Measurements from ENCODE around the gene UBE2R2.
"Not testable (repeated sequence)": the region's sequence is repeated elsewhere in the genome, so short reads cannot be mapped to it uniquely, and the experiment has no call there.

The UBE2R2 gene

DNA sequence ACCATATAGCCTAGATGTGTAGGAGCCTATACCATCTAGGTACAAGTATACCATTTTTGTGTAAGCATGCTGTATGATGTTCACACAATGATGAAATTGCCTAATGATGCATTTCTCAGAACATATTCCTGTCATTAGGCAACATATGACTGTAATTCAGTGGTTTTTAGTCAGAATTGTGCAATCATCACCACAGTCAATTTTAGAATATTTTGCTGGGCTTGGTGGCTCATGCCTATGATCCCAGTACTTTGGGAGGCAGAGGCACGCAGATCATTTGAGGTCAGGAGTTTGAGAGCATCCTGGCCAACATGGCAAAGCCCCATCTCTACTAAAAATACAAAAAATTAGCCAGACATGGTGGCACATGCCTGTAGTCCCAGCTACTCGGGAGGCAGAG is 19.3 kb downstream of the UBE2R2 start:
- DNase-seq (ENCODE audit: insufficient read length, low spot score); FAIRE-seq: not testable (repeated sequence)

DNA sequence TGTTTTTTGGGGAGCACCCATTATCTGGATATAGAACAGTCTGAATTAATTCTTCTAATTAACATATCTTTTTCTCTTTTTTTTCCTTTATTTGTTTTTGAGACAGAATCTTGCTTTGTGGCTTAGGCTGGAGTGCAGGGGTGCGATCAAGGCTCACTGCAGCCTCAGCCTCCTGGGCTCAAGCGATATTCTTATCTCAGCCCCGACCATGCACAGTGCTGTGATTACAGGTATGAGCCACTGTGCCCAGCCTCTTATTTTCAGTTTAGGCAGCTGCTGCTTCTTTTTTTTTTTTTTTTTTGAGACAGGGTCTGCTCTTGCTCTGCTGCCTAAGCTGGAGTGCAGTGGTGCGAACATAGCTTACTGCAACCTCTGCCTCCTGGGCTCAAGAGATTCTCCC is 20.2 kb downstream of the UBE2R2 start:
- no peak for FAIRE-seq
- no peak for DNase-seq (ENCODE audit: insufficient read length, low spot score)

DNA sequence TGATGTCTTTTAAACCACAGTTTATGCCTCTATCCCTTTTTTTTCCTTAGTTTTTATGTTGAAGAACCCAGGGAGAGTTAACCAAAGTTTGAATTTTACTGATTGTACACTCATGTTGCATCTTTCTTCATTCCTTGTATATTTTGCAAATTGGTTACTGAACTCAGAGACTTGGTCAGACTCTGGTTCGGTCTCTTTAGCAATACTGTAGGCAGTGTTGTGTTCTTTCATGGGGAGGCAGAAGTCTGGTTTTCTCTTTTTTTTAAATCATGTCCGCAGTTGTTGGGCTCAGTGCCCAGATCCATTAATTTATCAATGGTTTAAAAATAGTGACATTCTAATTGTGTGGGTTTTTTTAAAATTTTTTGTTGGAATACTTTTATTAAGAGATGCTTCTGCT is 23.4 kb downstream of the UBE2R2 start:
- no peak for DNase-seq (ENCODE audit: insufficient read length, low spot score)
- FAIRE-seq, result no peak

DNA sequence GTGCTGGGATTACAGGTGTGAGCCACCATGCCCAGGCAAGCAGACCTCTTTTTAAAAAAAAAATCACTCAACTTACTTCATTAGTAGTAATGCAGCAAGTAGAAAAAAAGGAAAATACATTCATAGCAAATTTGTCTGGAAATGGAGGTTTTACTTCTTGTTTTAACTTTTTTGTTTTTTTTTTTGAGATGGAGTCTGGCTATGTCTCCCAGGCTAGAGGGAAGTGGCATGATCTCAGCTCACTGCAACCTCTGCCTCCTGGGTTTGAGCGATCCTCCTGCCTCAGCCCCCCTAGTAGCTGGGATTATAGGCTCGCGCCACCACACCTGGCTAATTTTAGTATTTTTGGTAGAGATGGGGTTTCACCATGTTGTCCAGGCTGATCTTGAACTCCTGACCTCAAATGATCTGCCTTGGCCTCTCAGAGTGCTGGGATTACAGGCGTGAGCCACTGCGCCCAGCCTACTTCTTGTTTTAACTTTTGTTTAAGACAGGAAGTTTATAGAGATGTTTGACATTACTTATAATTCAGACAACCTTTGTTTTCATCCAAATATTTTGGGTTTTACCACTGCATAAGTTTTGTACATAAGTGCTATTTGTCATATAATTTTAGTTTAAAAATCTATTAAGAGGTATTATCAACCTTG is 26.5 kb downstream of the UBE2R2 start:
- DNase-seq (ENCODE audit: insufficient read length, low spot score), result no peak

DNA sequence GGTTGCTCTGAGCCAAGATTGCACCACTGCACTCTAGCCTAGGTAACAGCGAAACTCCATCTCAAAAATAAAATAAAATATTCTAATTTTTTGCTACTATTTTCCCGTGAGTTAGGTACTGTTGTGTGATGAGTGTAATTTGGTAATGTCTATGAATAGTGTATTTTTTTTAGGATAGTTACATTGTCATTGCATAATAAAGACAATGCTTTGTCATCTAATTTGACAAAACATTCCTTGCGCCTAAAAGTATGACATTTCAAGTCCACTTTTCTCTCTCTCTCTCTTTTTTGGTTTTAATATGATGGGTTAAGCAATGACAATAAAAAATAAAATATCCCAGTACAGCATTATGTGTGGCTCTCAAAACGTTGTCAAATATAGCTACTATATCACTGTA is 29.3 kb downstream of the UBE2R2 start:
- FAIRE-seq (no peak), DNase-seq (ENCODE audit: insufficient read length, low spot score) (no peak)

More for the DNA sequence above, 26.5 kb downstream of the UBE2R2 start:
- FAIRE-seq, result no peak

DNA sequence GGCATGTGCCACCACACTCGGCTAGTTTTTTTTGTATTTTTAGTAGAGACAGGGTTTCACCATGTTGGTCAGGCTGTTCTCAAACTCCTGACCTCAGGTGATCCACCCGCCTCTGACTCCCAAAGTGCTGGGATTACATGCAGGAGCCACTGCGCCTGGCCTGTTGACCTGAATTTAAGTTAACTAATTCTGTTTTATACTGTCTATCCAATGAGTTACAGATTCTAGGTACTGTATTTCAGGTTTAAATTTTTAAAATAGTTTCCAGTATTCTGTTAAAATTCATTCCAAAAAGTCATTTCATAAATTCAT is 30.9 kb downstream of the UBE2R2 start:
- not testable (repeated sequence) for FAIRE-seq; DNase-seq (ENCODE audit: insufficient read length, low spot score)

DNA sequence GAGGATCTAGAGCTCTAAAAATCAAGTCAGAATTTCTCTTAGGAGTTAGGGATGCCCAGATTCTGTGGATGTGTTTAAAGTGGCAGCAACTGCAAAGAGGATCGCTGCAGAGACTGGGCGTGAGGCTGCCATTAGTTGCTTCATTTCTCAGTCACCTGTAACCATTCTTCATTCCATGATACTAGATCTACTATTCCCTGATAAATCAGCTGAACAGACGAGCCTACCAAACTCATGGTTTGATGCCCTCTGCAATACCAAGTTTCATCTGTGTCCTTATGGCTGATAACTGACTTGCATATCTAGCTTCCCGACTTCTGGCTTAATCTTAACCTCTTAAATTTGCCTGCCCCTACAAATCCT is 33.3 kb downstream of the UBE2R2 start:
- no peak for FAIRE-seq
- no peak for DNase-seq (ENCODE audit: insufficient read length, low spot score)

DNA sequence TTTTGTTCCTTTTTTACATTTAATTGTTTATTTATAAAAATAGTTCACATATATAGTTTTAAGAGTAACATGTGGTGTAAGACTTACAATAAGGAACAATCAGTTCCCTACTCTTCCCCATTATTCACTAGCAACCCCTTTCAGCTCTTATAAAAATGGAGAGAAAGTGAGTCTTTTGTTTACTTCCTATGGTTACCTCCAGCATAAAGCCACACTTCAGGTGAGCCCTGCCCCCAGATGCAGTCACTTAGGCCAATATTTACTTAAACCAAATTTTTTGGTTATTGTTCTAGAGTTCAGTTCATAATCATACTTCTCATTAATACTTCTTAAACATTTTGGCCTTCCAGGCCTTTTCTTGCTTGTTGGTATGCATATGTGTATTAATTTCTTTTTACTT is 33.7 kb downstream of the UBE2R2 start:
- FAIRE-seq, result no peak
- no peak for DNase-seq (ENCODE audit: insufficient read length, low spot score)

DNA sequence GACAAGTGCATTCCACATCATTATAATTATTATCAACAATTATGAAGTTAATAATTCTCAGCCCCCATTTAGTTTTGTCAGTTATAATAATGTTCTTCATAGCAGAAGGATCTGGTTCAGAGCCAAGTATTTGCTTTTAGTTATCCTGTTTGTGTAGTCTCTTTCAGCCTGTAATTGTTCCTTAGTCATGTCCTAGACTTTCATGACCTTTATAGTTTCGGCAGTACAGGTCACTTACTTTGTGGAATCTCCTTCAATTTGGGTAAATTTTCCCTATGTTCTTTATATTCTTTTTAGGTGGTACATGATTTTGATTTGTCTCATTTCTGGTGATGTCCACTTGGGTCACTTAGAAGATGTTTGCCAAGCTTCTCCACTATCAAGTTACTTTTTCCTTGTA is 34.3 kb downstream of the UBE2R2 start:
- DNase-seq (ENCODE audit: insufficient read length, low spot score), result no peak

DNA sequence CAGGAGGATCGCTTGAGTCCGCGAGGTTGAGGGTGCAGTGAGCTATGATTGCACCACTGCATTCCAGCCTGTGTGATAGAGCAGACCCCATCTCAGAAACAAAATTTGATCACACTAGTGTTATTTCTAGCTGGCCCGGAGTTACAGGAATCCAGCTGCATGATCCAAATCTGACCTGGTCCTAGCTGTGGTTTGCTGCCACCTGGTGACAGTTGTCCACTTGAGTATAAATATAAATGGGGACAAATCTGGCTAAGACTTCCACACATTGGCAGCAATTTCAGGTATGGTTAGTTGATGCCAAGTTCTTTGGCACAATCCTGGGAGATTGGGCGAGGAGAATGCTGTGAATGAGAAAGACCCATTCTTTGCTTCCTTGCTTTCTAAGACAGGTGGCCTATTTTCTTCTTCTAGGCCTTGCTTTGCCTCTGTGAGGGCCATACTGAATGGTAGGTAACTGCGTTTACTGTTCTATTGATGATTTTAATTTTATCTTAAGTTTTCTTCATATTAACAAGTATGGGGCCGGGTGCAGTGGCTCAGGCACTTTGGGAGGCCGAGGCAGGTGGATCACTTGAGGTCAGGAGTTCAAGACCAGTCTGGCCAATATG is 35.4 kb downstream of the UBE2R2 start:
- FAIRE-seq, result no peak
- DNase-seq (ENCODE audit: insufficient read length, low spot score), result peak; percentile 27

More for the DNA sequence above, 34.3 kb downstream of the UBE2R2 start:
- no peak for FAIRE-seq

DNA sequence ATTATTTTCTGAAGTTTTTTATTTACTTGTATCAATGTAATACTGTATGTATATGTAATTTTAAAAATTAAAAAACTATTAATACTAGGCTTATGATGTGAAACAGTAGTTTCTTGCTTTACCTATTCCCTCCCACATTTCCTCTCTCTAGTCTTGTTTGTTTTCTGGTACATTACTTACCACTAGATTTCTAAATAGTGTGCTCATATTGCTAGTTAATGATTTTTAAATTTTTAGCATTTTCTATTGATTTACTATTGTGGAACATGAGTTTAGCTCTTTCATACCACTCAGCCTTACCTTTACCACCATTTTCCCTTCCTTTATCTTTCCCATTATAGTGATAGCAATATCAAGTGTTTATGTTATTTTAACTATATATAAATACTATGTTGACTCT is 39.3 kb downstream of the UBE2R2 start:
- no peak for DNase-seq (ENCODE audit: insufficient read length, low spot score)
- no peak for FAIRE-seq

DNA sequence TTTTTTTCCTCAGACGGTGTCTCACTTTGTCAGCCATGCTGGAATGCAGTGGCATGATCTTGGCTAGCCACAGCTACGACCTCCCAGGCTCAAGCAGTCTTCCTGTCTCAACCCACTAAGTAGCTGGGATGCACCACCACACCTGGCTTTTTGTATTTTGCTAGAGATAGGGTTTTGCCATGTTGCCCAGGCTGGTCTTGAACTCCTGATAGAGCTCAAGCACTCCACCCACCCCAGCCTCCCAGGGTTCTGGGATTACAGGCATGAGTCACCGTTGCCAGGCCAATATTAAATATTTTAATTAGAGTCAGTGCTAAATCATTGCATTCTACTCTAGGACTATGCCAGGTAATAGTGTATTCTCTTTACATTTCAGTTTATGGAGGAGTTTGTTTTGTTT is 41.5 kb downstream of the UBE2R2 start:
- DNase-seq (ENCODE audit: insufficient read length, low spot score), result no peak
- no peak for FAIRE-seq

DNA sequence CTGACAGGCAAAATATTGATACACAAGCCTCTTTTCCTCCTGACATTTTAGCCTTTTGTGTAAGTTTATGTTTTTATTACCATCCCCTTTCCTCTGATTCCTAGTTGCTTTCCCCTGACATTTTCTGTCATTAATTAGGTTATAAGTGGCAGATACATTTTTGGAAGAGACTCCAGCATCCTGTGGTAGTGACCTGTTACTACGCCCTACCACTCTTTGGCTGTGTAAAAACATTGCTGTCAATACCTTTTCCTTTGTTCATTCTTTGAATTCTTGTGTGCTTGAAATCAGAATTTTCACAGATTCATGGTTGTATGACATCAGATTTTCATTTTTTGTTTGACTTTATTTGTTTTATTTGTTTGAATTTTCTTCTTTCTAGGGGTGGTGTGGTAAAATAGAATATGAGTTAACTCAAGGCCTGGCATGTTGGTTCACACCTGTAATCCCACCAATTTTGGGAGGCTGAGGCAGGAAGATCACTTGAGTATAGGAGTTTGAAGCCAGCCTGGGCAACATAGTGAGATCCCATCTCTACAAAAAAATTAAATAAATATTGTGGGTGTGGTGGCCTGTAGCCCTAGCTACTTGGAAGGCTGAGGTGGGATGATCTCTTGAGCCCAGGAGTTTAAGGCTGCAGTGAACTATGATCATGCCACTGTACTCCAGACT is 43.4 kb downstream of the UBE2R2 start:
- DNase-seq (ENCODE audit: insufficient read length, low spot score) (no peak), FAIRE-seq (no peak)

DNA sequence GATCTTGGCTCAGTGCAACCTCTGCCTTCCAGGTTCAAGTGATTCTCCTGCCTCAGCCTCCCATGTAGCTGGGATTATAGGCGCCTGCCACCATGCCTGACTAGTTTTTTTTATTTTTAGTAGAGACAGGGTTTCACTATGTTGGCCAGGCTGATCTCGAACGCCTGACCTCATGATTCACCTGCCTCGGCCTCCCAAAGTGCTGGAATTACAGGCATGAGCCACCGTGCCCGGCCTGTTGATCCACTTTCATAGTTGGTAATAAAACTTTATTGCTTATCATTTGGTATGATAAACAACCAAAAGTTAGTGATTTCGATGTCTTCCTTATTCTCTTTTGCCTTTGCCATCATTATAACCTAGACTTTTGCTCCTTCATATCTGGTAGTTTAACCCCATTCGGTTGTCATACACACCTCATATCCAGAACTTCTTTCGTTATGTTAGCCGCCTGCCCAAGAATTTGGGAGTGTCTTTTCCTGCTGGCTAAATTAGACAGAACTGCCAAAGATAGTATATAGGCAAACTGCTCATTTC is 45.0 kb downstream of the UBE2R2 start:
- FAIRE-seq (no peak), DNase-seq (ENCODE audit: insufficient read length, low spot score) (no peak)

DNA sequence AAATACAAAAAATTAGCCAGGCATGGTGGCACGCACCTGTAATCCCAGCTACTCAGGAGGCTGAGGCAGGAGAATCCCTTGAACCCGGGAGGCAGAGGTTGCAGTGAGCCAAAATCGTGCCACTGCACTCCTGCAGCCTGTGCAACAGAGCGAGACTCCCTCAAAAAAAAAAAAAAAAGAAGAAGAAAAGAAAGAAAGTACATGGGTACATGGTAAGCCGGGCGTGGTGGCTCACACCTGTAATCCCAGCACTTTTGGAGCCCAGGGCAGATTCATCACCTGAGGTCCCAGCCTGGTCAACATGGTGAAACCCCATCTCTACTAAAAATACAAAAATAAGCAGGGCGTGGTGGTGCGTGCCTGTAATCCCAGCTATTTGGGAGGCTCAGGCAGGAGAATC is 46.1 kb downstream of the UBE2R2 start:
- not testable (repeated sequence) for DNase-seq (ENCODE audit: insufficient read length, low spot score); FAIRE-seq

DNA sequence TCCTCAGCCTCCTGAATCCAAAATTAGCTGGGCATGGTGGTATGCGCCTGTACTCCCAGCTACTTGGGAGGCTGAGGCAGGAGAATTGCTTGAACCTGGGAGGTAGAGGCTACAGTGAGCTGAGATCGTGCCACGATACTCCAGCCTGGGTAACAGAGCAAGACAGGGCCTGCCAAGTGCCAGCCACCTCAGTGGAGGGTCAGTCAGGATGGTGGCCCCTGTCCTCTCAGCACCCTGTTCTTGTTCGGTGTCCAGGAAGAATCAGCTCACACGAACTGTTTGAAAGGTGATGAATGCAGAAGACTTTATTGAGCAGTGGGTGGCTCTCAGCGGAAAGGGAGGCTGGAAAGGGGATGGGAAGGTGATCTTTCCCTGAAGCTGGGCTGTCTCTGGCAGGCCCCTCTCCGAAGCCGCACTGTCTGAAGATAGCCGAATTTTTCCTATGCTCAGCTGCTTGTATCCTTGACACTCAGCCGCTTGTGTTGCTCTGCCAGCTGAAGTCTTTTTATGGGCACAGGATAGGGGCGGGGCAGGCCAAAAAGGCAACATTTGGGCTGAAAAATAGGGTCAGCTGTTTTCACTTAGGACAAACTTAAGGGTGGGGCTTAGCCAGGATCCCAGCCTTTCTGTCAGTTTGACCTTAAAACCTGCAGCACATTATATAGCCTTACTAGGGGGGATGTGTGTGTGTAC is 50.9 kb downstream of the UBE2R2 start:
- no peak for DNase-seq (ENCODE audit: insufficient read length, low spot score)
- no peak for FAIRE-seq

DNA sequence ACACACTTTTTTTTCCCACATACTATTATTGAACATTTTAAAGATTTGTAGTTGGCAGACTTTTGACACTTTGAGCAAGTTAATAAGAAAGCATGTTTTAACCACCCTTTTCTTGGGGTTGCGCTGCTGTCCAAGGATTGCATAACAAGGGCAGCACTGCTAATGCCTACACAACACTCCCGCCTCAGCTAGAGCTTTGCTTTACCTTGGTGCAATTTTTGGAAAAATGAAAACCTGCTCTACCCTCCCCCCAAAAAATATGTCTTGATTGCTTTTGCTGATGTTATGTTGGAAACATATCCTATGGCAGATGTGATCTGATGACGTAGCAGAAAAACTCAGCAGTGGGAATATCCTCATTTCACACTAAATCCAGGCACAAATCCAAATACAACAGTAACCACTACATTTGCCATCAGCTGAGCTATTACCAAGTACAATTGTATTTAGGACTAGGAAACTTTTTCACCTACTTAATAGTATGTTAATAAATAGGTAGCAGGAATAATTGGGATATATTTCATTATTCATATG is 51.5 kb downstream of the UBE2R2 start:
- FAIRE-seq (no peak), DNase-seq (ENCODE audit: insufficient read length, low spot score) (no peak)

DNA sequence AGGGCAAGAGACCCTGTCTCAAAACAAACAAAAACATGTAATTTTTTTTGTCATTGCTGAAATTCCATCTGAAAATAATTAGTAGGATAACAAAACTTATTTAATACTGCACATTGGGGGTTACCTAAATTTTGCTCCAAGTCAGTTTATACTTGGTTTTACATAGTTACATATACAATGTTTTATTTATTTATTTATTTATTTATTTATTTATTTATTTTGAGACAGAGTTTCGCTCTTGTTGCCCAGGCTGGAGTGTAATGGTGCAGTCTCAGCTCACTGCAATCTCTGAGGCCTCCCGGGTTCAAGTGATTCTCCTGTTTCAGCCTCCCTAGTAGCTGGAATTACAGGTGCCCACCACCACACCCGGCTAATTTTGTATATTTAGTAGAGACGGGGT is 52.3 kb downstream of the UBE2R2 start:
- not testable (repeated sequence) for FAIRE-seq; DNase-seq (ENCODE audit: insufficient read length, low spot score)

DNA sequence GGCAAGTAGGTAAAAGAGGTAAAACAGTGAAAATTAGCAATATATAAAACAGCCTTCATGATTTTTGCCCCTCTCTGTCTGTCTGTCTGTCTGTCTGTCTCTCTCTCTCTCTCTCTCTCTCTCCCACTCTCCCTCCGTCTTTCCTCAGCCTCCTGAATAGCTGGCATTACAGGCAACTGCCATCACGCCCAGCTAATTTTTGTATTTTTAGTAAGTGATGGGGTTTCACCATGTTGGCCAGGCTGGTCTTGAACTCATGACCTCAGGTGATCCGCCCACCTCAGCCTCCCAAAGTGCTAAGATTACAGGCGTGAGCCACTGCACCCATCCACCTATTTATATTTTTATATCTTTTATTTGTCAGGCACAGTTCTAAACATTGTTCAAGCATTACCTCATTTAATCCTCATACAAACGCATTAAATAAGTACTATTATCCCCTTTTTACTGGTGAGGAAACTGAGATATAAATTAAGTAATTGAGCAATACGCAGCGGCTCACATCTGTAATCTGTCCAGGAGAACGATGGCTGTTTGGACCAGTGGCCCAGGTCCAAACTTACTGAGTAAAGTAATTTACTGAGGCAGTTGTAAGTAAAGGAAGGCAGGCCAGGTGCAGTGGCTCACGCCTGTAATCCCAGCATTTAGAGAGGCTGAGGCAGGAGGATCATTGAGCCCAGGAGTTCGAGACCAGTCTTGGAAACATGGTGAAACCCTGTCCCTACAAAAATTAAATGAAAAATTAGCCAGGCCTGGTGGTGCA is 60.9 kb downstream of the UBE2R2 start:
- FAIRE-seq (no peak), DNase-seq (ENCODE audit: insufficient read length, low spot score) (no peak)

DNA sequence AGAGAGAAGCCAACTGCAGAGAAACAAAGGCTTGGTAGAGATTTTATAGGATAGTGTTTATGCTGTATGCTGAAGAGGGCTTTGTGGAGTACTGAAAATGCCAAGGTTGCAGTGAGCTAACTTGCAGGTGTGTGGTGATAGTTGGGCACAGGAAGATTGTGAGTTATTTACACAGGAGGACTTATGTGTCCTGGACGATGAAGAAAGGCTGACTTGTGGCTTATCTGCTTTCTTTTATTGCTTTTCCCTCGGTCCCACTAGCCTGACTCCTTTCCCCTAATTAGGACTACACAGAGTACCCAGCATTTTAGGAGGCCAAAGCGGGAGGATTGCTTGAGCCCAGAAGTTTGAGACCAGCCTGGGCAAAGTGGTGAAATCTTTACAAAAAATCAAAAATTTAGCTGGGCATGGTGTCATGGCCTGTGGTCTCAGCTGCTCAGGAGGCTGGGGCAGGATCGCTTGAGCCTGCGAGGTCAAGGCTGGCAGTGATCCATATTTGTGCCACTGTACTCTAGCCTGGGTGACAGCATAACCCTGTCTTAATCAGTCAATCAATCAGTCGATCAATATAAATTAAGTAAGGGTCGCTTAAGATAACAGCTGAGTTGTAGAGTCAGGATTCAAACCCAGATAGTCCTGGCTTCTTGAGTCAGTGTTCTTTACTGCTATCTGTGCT is 61.9 kb downstream of the UBE2R2 start:
- FAIRE-seq, result no peak
- DNase-seq (ENCODE audit: insufficient read length, low spot score), result no peak
